Right lobe of liver (tissue), 6 donors: ENCODE measurements around the gene HBS1L. TPM values are rescaled to one million over a fixed set of nuclear protein-coding genes. Genes with fewer than 3 reads are reported as not detected.

ENCODE experiments used
- ATAC-seq, 4 donors: fragments of 200-7000 bp; cut with Tn5 transposase; one replicate each; pipeline ENCODE4 v1.9.1; 2020; ENCODE audit warnings: mild to moderate bottlenecking in 4 of 4, moderate library complexity in 4 of 4
- DNase-seq, 3 donors: peaks; one replicate each; pipeline ENCODE4 v3.0.0-alpha.2; 2020
- H3K27ac ChIP-seq, 3 donors: fragments of 200-600 bp; one replicate each; pipeline ENCODE4 v1.8.0; 2022
- H3K27me3 ChIP-seq, 2 donors: fragments of 200-600 bp; one replicate each; pipeline ENCODE4 v1.8.0; 2022
- H3K36me3 ChIP-seq, 4 donors: fragments of 200-600 bp; sonication (generic) in 1 of 4; one replicate each; pipeline versions ENCODE4 v1.5.1 to v1.8.0; 2017 to 2022; ENCODE audit warnings: control low read depth in 1 of 4
- H3K4me1 ChIP-seq, 4 donors: fragments of 200-600 bp; sonication (generic) in 1 of 4; one replicate each; pipeline versions ENCODE4 v1.5.1 to v1.8.0; 2017 to 2022; ENCODE audit warnings: control low read depth in 1 of 4
- H3K4me3 ChIP-seq, 3 donors: fragments of 200-600 bp; one replicate each; pipeline ENCODE4 v1.8.0; 2022
- H3K9me3 ChIP-seq, 4 donors: fragments of 200-600 bp; sonication (generic) in 1 of 4; one replicate each; pipeline versions ENCODE4 v1.5.1 to v1.8.0; 2017 to 2022; ENCODE audit warnings: control low read depth in 1 of 4
- POLR2A ChIP-seq: fragments of 450-650 bp; IDR thresholded peaks from one replicate; pipeline ENCODE4 v1.6.1; 2017; ENCODE audit warnings: antibody characterized with exemption, mild to moderate bottlenecking
- WGBS: methylation state at CpG from one replicate; pipeline ENCODE4 v1.1.6; 2018; ENCODE audit warnings: low coverage, low lambda C conversion rate; ENCODE audit not compliant: insufficient coverage; ENCODE audit errors: missing lambda C conversion rate; 5-methylcytosine and 5-hydroxymethylcytosine counted together
- intact Hi-C, 2 donors: fragments of 100-400 bp; cut with DNase I; formaldehyde crosslinking; loops; one replicate each; pipeline versions ENCODE4 v1.11.2 to v1.14.1; 2022
- total RNA-seq, 6 experiments: library from RNA; depleted of rRNA in 2 of 6; stranded (reverse); fragments of >200 nt in 2 of 6; fragmentation: NEBNext Ultra II Directional in 3 of 6; extraction: Animal tissue kit (Norgen Biotek cat#: 25700) in 3 of 6; gene quantifications; one replicate each; pipeline versions ENCODE4 v1.1.0 to v1.2.4, GENCODE V29; 2016 to 2023
- TF ChIP-seq, protein P1 (sequence below), 4 donors: fragments of 200-600 bp in 3 of 4; fragments of 450-650 bp in 1 of 4; IDR thresholded peaks; one replicate each; pipeline versions ENCODE4 v1.5.1 to v1.8.0; 2016 to 2022; ENCODE audit warnings: antibody characterized with exemption in 4 of 4, mild to moderate bottlenecking in 2 of 4
- donor health status: DM: no; HTN: yes; CAD: no.
- donor health status: DM: no; HTN: no; CAD: no.
- donor health status: DM: no; HTN: no; CAD: no.
- donor health status: DM: no; HTN: yes; CAD: no.
- donor health status: DM: no; HTN: yes; CAD: no.

Gene HBS1L
- total RNA-seq, 6 experiments from 2014 or later: 31.8 to 47.2 (median 37.1) TPM

DNA sequence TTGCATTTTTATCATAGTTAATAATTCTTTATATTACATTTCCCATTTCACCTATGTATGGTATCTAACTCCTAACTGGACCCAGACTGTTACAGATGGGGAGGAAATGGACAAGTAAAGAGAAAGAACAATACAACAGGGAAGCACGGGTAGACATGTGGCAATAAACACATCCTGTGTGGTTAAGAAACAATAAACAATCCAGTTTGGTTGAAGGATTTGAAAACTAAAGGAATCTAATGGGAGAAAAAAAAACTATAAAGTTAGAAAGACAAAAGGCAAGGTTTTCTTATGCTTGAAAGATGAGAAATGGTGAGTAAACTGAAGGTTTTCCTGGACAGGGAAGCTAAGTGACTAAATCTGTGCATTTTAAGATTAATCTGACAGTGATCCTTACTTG, 69.8 kb downstream of the HBS1L start:
- no peak for DNase-seq
- Histone ChIP-seq H3K27me3 (no peaks in the 10 kb centered on the region), H3K36me3 (peaks cover 0 to 6% (median 2%) of the 10 kb centered on the region in 4 donors), H3K4me3 (no peak overlapping the region), H3K9me3 (no peaks in the 10 kb centered on the region), H3K4me1 (peaks cover 0 to 9% (median 0%) of the 10 kb centered on the region in 4 donors), H3K27ac (no peak overlapping the region)
- 14% methylated on average over 1 of the region's 1 CpG for WGBS
- intact Hi-C loops: no loop called here
- TF ChIP-seq POLR2A: no peak
- TF ChIP-seq, protein P1, sequence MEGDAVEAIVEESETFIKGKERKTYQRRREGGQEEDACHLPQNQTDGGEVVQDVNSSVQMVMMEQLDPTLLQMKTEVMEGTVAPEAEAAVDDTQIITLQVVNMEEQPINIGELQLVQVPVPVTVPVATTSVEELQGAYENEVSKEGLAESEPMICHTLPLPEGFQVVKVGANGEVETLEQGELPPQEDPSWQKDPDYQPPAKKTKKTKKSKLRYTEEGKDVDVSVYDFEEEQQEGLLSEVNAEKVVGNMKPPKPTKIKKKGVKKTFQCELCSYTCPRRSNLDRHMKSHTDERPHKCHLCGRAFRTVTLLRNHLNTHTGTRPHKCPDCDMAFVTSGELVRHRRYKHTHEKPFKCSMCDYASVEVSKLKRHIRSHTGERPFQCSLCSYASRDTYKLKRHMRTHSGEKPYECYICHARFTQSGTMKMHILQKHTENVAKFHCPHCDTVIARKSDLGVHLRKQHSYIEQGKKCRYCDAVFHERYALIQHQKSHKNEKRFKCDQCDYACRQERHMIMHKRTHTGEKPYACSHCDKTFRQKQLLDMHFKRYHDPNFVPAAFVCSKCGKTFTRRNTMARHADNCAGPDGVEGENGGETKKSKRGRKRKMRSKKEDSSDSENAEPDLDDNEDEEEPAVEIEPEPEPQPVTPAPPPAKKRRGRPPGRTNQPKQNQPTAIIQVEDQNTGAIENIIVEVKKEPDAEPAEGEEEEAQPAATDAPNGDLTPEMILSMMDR (IDR thresholded peaks at IDR 0.05): no peak
- ATAC-seq: peak in 1 of 4 donors; percentile 34

DNA sequence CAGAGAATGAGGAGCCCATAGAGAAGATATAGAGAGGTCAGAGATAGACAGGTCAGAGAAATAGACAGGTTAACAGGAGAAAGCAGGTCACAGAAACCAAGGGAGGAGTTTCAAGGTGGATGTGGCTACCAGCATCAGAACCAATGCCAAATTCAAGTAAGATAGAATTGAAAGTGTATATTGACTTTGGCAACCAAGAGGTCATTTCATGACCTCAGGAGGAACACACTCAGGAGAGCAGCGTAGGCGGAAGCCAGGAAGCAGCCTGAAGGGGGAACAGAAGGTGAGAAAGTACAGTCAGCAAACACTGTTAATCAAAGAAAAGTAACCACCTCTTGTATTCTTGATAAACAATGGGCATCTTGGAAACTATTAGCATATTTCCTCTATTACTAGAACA, 70.8 kb downstream of the HBS1L start:
- ATAC-seq (peak; percentile 96 to 99 (median 97)), DNase-seq (peak; percentile 45 to 62 (median 55))
- Histone ChIP-seq H3K4me1 (peaks cover 0 to 9% (median 0%) of the 10 kb centered on the region in 4 donors), H3K27ac (no peak overlapping the region), H3K27me3 (no peaks in the 10 kb centered on the region), H3K4me3 (no peak overlapping the region), H3K9me3 (no peaks in the 10 kb centered on the region), H3K36me3 (peaks cover 0 to 6% (median 3%) of the 10 kb centered on the region in 4 donors)
- WGBS: 56% methylated on average over 2 of the region's 2 CpGs
- TF ChIP-seq POLR2A: no peak
- TF ChIP-seq, protein P1 (IDR thresholded peaks at IDR 0.05): no peak
- intact Hi-C loops: no loop called here

DNA sequence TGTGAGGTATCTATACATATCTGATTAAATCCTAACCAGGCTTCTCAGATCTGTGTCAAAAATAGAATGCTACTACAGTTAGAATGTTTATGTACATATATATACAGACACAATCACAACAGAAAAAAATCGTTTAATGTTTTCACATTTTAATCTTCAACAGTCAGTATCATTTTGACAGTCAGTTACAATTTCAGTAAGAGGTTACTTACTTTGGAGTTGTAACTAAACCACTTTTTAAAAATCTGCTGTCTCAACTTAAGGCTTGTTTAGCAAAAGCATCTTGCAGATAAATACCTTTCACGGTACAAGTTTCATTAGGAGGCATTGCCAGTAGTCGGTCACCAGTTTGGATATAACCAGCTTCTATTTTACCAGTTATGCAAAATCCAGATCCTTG, 72.5 kb downstream of the HBS1L start:
- peaks cover 0 to 16% (median 3%) of the 10 kb centered on the region in 4 donors for H3K36me3 ChIP-seq
- no peak for ATAC-seq
- H3K4me3 ChIP-seq: no peak overlapping the region
- peaks cover 0 to 9% (median 0%) of the 10 kb centered on the region in 4 donors for H3K4me1 ChIP-seq
- H3K27ac ChIP-seq: no peak overlapping the region
- intact Hi-C loops: no loop called here
- DNase-seq: no peak
- H3K27me3 ChIP-seq: no peaks in the 10 kb centered on the region
- no peaks in the 10 kb centered on the region for H3K9me3 ChIP-seq
- TF ChIP-seq POLR2A: no peak
- TF ChIP-seq, protein P1 (IDR thresholded peaks at IDR 0.05): no peak
- 82% methylated on average over 3 of the region's 3 CpGs for WGBS

DNA sequence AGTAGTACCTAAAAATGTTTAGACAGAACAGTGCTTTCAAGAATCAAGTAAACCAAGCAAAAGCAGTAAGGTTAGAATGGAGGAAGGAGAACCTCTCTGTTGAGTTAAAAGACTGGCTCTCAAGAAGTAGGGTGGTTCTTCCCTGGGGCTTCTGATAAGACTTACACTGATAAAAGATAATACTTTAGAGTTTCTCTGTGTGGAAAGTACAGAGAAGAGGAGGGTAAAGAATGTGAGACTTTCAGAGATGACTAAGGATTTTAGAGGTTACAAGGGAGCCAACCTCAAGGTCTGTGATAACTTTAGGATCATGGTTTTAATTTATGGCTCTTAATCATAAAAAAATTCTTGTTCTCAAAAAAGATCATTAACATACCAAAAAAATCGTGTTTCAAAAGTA, 73.8 kb downstream of the HBS1L start:
- ATAC-seq: no peak
- no peak overlapping the region for H3K4me3 ChIP-seq
- H3K27ac ChIP-seq: no peak overlapping the region
- no peak for DNase-seq
- WGBS: 57% methylated on average over 1 of the region's 1 CpG
- peaks cover 0 to 14% (median 3%) of the 10 kb centered on the region in 4 donors for H3K36me3 ChIP-seq
- peaks cover 0 to 9% (median 0%) of the 10 kb centered on the region in 4 donors for H3K4me1 ChIP-seq
- no peaks in the 10 kb centered on the region for H3K9me3 ChIP-seq
- no peaks in the 10 kb centered on the region for H3K27me3 ChIP-seq
- intact Hi-C loops: no loop called here
- TF ChIP-seq, protein P1 (IDR thresholded peaks at IDR 0.05): no peak
- no peak for TF ChIP-seq POLR2A

DNA sequence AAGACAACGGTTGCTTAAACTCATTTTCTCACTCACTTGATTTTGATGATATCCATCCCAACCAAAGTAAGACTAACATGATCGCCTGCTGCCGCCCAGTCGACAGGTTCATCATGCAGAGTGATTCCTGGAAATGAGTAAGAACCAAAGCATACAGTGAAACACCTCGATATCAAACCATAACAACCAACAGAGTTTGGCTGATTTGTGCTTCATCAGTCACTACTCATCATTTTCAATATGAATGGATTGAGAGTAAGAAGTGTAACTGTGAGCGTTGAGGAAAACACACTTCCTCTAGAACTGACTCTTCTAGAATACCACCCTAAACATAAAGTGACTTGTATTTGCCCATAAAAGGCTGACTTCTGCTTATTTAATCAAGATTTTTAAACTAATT, 75.5 kb downstream of the HBS1L start:
- 89% methylated on average over 6 of the region's 6 CpGs for WGBS
- H3K36me3 ChIP-seq: peaks cover 0 to 13% (median 0%) of the 10 kb centered on the region in 4 donors
- TF ChIP-seq, protein P1 (IDR thresholded peaks at IDR 0.05): no peak
- no peak for DNase-seq
- no peaks in the 10 kb centered on the region for H3K27me3 ChIP-seq
- peaks cover 0 to 6% (median 0%) of the 10 kb centered on the region in 4 donors for H3K4me1 ChIP-seq
- H3K4me3 ChIP-seq: no peak overlapping the region
- H3K9me3 ChIP-seq: no peaks in the 10 kb centered on the region
- H3K27ac ChIP-seq: no peak overlapping the region
- intact Hi-C loops: no loop called here
- ATAC-seq: no peak
